CD4-positive, alpha-beta T cell (primary cell): Measurements from ENCODE around the gene G6PC2. TPM values are rescaled to one million over a fixed set of nuclear protein-coding genes. Genes with fewer than 3 reads are reported as not detected.

Experiments
- ATAC-seq: fragments of 200-7000 bp; cut with Tn5 transposase; one replicate; pipeline ENCODE4 v1.10.0; 2022; ENCODE audit warnings: mild to moderate bottlenecking; ENCODE audit not compliant: poor library complexity
- CTCF ChIA-PET: fragments of 350-600 bp; sonication (Branson Sonifier 250); formaldehyde crosslinking; loops from one replicate; lab custom pipeline; 2021; ENCODE audit warnings: antibody characterized with exemption, inconsistent platforms; lab: Charles Lee
- POLR2A ChIA-PET: fragments of 350-600 bp; sonication (Branson Sonifier 250); formaldehyde crosslinking; loops from one replicate; lab custom pipeline; 2021; ENCODE audit warnings: antibody characterized with exemption, inconsistent platforms; lab: Charles Lee
- DNase-seq, 14 experiments: peaks; one replicate each; pipeline ENCODE4 v3.0.0-alpha.2; 2013 to 2020; ENCODE audit warnings: mixed read lengths in 2 of 14
- H3K27ac ChIP-seq, 2 donors: one replicate each; pipeline versions ENCODE4 v1.5.1 to v1.7.0; 2013; ENCODE audit warnings: low read length in 2 of 2, low read depth in 1 of 2, mild to moderate bottlenecking in 1 of 2
- H3K27me3 ChIP-seq, 2 experiments: 1 replicate in 1 of 2; 2 replicates in 1 of 2; pipeline versions ENCODE4 v1.6.1 to v1.7.0; 2013; ENCODE audit warnings: low read length in 2 of 2, control low read depth in 1 of 2, mild to moderate bottlenecking in 1 of 2, moderate library complexity in 1 of 2; ENCODE audit not compliant: insufficient read depth in 2 of 2, control insufficient read depth in 1 of 2
- H3K36me3 ChIP-seq: one replicate; pipeline ENCODE4 v1.6.1; 2013; ENCODE audit warnings: low read length, control low read depth; ENCODE audit not compliant: insufficient read depth
- H3K4me1 ChIP-seq: one replicate; pipeline ENCODE4 v1.6.1; 2013; ENCODE audit warnings: low read length, control low read depth; ENCODE audit not compliant: insufficient read depth
- H3K4me3 ChIP-seq: one replicate; pipeline ENCODE4 v1.5.1; 2013; ENCODE audit warnings: mild to moderate bottlenecking, low read length, moderate library complexity
- H3K9me3 ChIP-seq, 2 experiments: 1 replicate in 1 of 2; 2 replicates in 1 of 2; pipeline versions ENCODE4 v1.6.1 to v1.7.0; 2013; ENCODE audit warnings: low read length in 2 of 2, mild to moderate bottlenecking in 2 of 2, control low read depth in 1 of 2, moderate library complexity in 1 of 2; ENCODE audit not compliant: control insufficient read depth in 1 of 2, insufficient read depth in 1 of 2
- H3K27ac Mint-ChIP-seq: one replicate; pipeline ENCODE4 v1.8.0; 2020; ENCODE audit warnings: mixed read lengths
- H3K27me3 Mint-ChIP-seq: one replicate; pipeline ENCODE4 v1.8.0; 2021; ENCODE audit warnings: mixed read lengths
- H3K36me3 Mint-ChIP-seq: one replicate; pipeline ENCODE4 v1.8.0; 2021; ENCODE audit warnings: low read depth, mixed read lengths
- H3K4me1 Mint-ChIP-seq: one replicate; pipeline ENCODE4 v1.8.0; 2021; ENCODE audit warnings: low read depth, mixed read lengths
- H3K4me3 Mint-ChIP-seq: one replicate; pipeline ENCODE4 v1.8.0; 2020; ENCODE audit warnings: mild to moderate bottlenecking, mixed read lengths
- H3K9me3 Mint-ChIP-seq: one replicate; pipeline ENCODE4 v1.8.0; 2020; ENCODE audit warnings: mixed read lengths
- CTCF ChIP-seq: fragments of 200-600 bp; IDR thresholded peaks from one replicate; pipeline ENCODE4 v1.8.0; 2022; ENCODE audit warnings: antibody characterized with exemption, mild to moderate bottlenecking
- intact Hi-C, 2 experiments: fragments of 100-400 bp; cut with DNase I in 1 of 2; cut with micrococcal nuclease in 1 of 2; formaldehyde crosslinking; loops; one replicate each; pipeline versions ENCODE4 v1.15.1 to v1.9.0; 2023 to 2025; cut with DNase I, micrococcal nuclease
- total RNA-seq, 174 experiments: library from RNA in 2 of 174; stranded (reverse) in 2 of 174; gene quantifications; one replicate each; pipeline ENCODE4 v1.2.3 and lab custom pipeline; 2021 to 2026

G6PC2 gene
- total RNA-seq, 2 experiments from 2014 or later = not detected

GRCh38 chr2:168934826-168935225, 33.7 kb downstream of the G6PC2 start:
- Histone ChIP-seq H3K4me3 (no peak overlapping the region), H3K36me3 (no peaks in the 10 kb centered on the region), H3K4me1 (no peaks in the 10 kb centered on the region), H3K27me3 (peaks cover 0 to 4% of the 10 kb centered on the region in 2 experiments), H3K9me3 (no peaks in the 10 kb centered on the region), H3K27ac (no peak overlapping the region)
- Mint-ChIP-seq H3K36me3 (no peaks in the 10 kb centered on the region), H3K27ac (no peak overlapping the region), H3K4me3 (no peak overlapping the region), H3K4me1 (no peaks in the 10 kb centered on the region), H3K9me3 (no peaks in the 10 kb centered on the region), H3K27me3 (peaks cover 9% of the 10 kb centered on the region)
- CTCF ChIA-PET = no interaction called here
- POLR2A ChIA-PET = no interaction called here
- ATAC-seq (no peak), DNase-seq (no peak)
- intact Hi-C loops = no loop called here
- TF ChIP-seq CTCF = no peak

GRCh38 chr2:168935810-168936581, 34.9 kb downstream of the G6PC2 start:
- DNase-seq (no peak), ATAC-seq (no peak)
- Mint-ChIP-seq H3K27me3 (peaks cover 9% of the 10 kb centered on the region), H3K4me1 (no peaks in the 10 kb centered on the region), H3K4me3 (no peak overlapping the region), H3K9me3 (no peaks in the 10 kb centered on the region), H3K27ac (no peak overlapping the region), H3K36me3 (no peaks in the 10 kb centered on the region)
- no peak for TF ChIP-seq CTCF
- intact Hi-C loops = no loop called here
- no peaks in the 10 kb centered on the region for H3K36me3 ChIP-seq
- H3K9me3 ChIP-seq = no peaks in the 10 kb centered on the region
- peaks cover 0 to 4% of the 10 kb centered on the region in 2 experiments for H3K27me3 ChIP-seq
- H3K4me3 ChIP-seq = no peak overlapping the region
- H3K4me1 ChIP-seq = no peaks in the 10 kb centered on the region
- H3K27ac ChIP-seq = no peak overlapping the region
- CTCF ChIA-PET = no interaction called here
- POLR2A ChIA-PET = no interaction called here

- CTCF ChIA-PET = no interaction called here
- ATAC-seq (no peak), DNase-seq (no peak)
- Histone ChIP-seq H3K4me3 (no peak overlapping the region), H3K27me3 (peaks cover 0 to 4% of the 10 kb centered on the region in 2 experiments), H3K27ac (no peak overlapping the region), H3K4me1 (no peaks in the 10 kb centered on the region), H3K9me3 (no peaks in the 10 kb centered on the region), H3K36me3 (no peaks in the 10 kb centered on the region)
- Mint-ChIP-seq H3K4me3 (no peak overlapping the region), H3K36me3 (no peaks in the 10 kb centered on the region), H3K27ac (no peak overlapping the region), H3K27me3 (peaks cover 4% of the 10 kb centered on the region), H3K9me3 (no peaks in the 10 kb centered on the region), H3K4me1 (no peaks in the 10 kb centered on the region)
- POLR2A ChIA-PET = no interaction called here
- intact Hi-C loops = no loop called here
- TF ChIP-seq CTCF = no peak
Observed at GRCh38 chr2:168939061-168939460, 38.0 kb downstream of the G6PC2 start.
